GM12875 (cell line): ENCODE measurements around the gene LRRN3.

Source experiments
- H3K4me3 ChIP-seq: one replicate; pipeline ENCODE4 v1.5.1; 2011; ENCODE audit warnings: low read depth, low read length, control low read depth
- TF ChIP-seq, protein P1 (sequence below): IDR thresholded peaks from 2 replicates; pipeline ENCODE4 v1.5.1; 2011; ENCODE audit warnings: low read depth, mild to moderate bottlenecking, control low read depth, inconsistent platforms, low read length, moderate library complexity, borderline replicate concordance; ENCODE audit not compliant: insufficient read depth

Gene LRRN3

DNA sequence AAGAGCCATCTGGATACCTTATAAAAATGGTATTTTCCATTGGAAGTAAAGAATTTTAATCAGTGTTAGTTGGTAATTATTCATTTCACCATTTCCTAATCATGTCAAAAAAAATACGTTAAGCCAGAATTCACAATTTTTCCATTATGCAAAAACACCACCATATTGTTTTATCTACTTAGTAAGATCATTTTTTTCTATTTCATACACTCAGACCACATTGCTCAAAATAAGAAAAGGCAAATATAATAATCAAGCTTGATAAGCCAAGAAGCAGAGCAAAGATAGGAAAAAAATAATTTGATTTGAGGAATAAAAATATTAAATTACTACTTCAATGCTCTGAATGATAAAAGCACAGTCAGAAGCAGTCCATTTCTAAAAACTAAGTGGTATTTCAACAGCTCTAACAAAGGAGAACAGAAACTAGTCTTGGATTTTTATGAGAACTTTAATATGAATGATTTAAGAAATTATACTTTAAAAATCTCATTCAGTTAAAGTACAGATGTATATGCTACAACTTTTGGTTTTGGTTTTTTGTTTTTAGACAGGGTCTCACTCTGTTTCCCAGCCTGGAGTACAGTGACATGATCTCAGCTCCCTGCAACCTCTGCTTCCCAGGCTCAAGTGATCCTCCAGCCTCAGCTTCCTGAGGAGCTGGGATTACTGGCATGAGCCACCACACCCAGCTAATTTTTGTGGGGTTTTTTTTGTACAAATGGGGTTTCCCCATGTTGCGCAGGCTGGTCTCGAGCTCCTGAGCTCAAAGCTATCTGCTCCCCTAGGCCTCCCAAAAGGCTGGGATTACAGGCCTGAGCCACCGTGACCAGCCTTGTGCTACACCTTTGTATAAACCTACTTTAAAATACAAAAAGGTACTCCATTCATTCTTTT lies 46.6 kb downstream of the LRRN3 start:
- TF ChIP-seq, protein P1, sequence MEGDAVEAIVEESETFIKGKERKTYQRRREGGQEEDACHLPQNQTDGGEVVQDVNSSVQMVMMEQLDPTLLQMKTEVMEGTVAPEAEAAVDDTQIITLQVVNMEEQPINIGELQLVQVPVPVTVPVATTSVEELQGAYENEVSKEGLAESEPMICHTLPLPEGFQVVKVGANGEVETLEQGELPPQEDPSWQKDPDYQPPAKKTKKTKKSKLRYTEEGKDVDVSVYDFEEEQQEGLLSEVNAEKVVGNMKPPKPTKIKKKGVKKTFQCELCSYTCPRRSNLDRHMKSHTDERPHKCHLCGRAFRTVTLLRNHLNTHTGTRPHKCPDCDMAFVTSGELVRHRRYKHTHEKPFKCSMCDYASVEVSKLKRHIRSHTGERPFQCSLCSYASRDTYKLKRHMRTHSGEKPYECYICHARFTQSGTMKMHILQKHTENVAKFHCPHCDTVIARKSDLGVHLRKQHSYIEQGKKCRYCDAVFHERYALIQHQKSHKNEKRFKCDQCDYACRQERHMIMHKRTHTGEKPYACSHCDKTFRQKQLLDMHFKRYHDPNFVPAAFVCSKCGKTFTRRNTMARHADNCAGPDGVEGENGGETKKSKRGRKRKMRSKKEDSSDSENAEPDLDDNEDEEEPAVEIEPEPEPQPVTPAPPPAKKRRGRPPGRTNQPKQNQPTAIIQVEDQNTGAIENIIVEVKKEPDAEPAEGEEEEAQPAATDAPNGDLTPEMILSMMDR, result no peak
- no peak overlapping the region for H3K4me3 ChIP-seq

DNA sequence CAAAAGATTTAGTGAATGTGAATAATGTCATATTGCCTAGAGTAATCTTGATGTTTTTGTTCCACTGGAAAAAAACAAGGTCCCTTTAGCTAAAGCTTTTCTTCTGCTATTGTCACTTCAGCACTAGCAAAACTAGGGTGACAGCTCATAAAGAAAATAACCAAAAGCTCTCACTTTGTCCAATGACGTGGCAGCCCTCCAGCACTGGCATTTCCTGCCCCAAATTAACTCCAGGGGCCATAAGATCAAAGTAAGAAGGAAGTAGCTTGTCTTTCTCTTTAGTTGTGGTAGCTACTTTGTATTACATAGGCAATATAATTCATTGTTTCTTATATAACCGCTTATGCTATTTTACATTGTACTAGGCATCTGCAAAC lies 47.3 kb downstream of the LRRN3 start:
- no peak overlapping the region for H3K4me3 ChIP-seq
- TF ChIP-seq, protein P1, result no peak

DNA sequence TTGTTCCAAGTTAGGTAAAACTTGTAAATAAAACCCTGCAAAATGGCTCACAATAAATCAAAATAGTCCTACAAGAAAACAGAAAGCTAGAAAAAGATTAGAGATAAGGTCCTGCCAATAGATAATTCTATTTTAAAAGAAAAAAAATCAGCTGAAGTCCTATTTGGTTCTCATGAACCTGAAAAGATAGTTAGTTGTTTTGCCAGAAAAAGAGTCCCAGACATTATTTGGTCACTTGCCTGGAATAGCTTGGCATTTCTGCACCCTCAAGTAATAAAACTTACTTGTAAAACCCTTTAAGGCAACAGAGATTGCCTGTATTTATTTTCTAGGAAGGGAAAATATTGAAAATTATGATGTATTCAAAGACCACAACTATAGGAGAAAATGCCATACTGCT lies 47.7 kb downstream of the LRRN3 start:
- TF ChIP-seq, protein P1, result no peak
- no peak overlapping the region for H3K4me3 ChIP-seq

DNA sequence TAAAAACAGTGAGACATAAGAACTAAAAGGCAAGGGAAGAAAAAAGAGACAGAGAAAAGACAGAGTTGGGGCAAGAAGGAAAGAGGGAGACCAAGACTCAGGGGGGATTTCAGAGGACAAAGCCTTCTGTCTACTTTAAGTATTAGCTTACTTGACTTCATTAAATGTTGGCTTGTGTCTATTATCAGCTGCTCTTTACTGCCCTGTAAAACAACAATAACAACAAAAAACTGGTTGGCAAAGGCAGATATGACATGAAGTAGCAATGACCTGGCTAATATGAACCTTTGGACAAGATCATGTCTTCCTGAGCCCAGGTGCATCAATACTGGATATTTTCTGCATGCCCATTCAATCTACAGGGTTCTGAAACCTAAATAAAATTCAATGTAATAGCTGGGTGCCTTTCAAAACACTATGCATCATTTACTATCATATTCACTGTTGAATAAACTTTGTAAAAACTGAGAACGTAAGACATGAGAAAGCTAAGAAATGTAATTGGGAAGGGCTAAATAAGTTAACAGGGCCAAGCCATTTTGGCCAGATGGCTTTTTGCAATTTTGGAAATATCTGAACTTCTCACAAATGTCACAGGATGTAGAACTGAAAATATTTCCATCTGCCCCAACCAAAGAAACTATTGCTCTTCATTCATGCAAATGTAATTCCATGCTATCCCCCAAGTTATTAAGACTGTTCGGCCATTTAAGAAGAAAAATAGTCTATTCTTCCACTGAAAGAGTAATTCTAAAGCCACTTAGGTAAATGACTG lies 49.4 kb downstream of the LRRN3 start:
- H3K4me3 ChIP-seq, result no peak overlapping the region
- TF ChIP-seq, protein P1, result no peak

DNA sequence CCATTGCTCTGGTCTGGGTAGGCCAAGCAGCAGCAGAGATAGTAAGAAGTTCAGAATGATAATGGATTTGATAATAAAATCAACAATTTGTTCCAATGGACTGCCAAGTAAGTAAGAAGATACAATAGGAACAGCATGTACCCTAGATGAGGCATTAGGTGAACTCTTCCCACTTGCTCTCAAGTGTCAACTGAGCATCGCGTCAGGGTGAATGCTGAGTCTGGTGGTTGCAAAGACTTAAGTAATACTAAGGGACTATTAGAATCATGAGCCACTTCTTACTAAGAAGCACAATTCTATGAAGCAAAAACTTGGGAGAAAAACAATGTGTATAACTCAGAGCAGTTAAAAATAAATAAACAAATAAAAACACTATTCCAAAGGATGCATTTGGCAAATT lies 54.5 kb downstream of the LRRN3 start:
- TF ChIP-seq, protein P1, result no peak

DNA sequence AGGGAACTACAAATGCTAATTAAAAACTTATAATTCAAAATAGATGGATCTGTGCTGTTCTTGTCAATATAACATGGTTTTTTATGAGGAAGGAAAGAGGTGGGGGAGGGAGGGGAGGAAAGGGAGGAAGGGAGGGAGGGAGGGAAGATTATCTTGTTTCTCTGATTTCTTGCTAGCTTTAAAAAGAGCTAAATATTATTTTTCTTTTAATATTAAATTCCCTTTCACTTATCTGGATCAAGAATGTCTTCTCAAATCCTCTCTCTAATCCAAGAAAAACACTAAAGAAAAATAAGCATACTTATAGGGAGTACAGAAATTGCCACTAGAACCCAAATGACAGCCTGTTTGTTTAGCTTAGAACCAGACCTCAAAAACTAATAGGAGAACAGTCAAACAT lies 55.2 kb downstream of the LRRN3 start:
- no peak overlapping the region for H3K4me3 ChIP-seq
- TF ChIP-seq, protein P1, result no peak

More for the DNA sequence above, 54.5 kb downstream of the LRRN3 start:
- H3K4me3 ChIP-seq, result no peak overlapping the region
